K562 (cell line): ENCODE measurements around the gene TAS1R3. TPM values are rescaled to one million over a fixed set of nuclear protein-coding genes. Genes with fewer than 3 reads are reported as not detected.

Experiments
- ATAC-seq: fragments of 200-7000 bp; cut with Tn5 transposase; 3 replicates; pipeline ENCODE4 v1.9.1; 2020; ENCODE audit warnings: moderate library complexity
- BruUV-seq: library from RNA; stranded (reverse); fragments of 400-500 nt; replicated peaks from 2 replicates; lab custom pipeline; 2021; lab: Mats Ljungman, UMichigan
- CTCF ChIA-PET: fragments of 300-600 bp; formaldehyde crosslinking; extraction: SDS; loops from one replicate; lab custom pipeline; 2021; ENCODE audit warnings: low intra/inter-chr PET ratio; lab: Yijun Ruan, JAX
- POLR2A ChIA-PET: fragments of 300-600, 350-650 bp; sonication (Branson Sonifier 250); formaldehyde crosslinking; extraction: SDS; loops from one replicate; lab custom pipeline; 2021; ENCODE audit warnings: antibody characterized with exemption, inconsistent platforms; lab: Yijun Ruan, JAX
- DNase-seq, 4 experiments: peaks; one replicate each; pipeline versions ENCODE4 v3.0.0 to v3.0.0-alpha.2; 2011 to 2018; ENCODE audit warnings: low spot score in 3 of 4, mixed read lengths in 3 of 4; ENCODE audit errors: extremely low read depth in 1 of 4
- FAIRE-seq: peaks from 2 replicates; lab custom pipeline; 2011; peaks lifted over from hg19 to GRCh38; lab: Jason Lieb, UNC
- H2AFZ ChIP-seq: 2 replicates; pipeline ENCODE4 v1.6.0; 2011; ENCODE audit warnings: low read depth, low read length, control low read depth, inconsistent platforms
- H3K27ac ChIP-seq: fragments of 200-600 bp; 3 replicates; pipeline ENCODE4 v1.8.0; 2011; ENCODE audit warnings: low read depth, mild to moderate bottlenecking, control low read depth, inconsistent platforms, low read length, moderate library complexity, mixed read lengths; ENCODE audit errors: extremely low read depth
- H3K27me3 ChIP-seq, 2 experiments: fragments of 300-600 bp in 1 of 2; 2 replicates in 1 of 2; 3 replicates in 1 of 2; pipeline versions ENCODE4 v1.6.0 to v1.8.0; 2011; ENCODE audit warnings: inconsistent platforms in 2 of 2, low read length in 2 of 2, mild to moderate bottlenecking in 1 of 2, mixed read lengths in 1 of 2, moderate library complexity in 1 of 2; ENCODE audit not compliant: control insufficient read depth in 2 of 2, insufficient read depth in 2 of 2
- H3K36me3 ChIP-seq: fragments of 300-600 bp; 3 replicates; pipeline ENCODE4 v1.8.0; 2011; ENCODE audit warnings: mild to moderate bottlenecking, low read length, inconsistent platforms; ENCODE audit not compliant: control insufficient read depth, insufficient read depth
- H3K4me1 ChIP-seq, 2 experiments: fragments of 200-600 bp in 1 of 2; replicated peaks in 1 of 2; 2 replicates in 1 of 2; 3 replicates in 1 of 2; pipeline versions ENCODE4 v1.5.1 to v1.8.0; 2011; ENCODE audit warnings: inconsistent platforms in 2 of 2, low read length in 2 of 2, mild to moderate bottlenecking in 1 of 2, mixed read lengths in 1 of 2, moderate library complexity in 1 of 2; ENCODE audit not compliant: control insufficient read depth in 2 of 2, insufficient read depth in 2 of 2
- H3K4me2 ChIP-seq: 2 replicates; pipeline ENCODE4 v1.6.1; 2011; ENCODE audit warnings: low read length, control low read depth, inconsistent platforms, mixed read lengths; ENCODE audit not compliant: insufficient read depth
- H3K4me3 ChIP-seq: fragments of 200-600 bp; sonication (generic), shearing (Covaris generic); 2 replicates; pipeline ENCODE4 v1.5.1; 2016; ENCODE audit warnings: control low read depth, inconsistent platforms
- H3K79me2 ChIP-seq: fragments of 200-600 bp; 3 replicates; pipeline ENCODE4 v1.8.0; 2011; ENCODE audit warnings: low read length, inconsistent platforms; ENCODE audit not compliant: control insufficient read depth, insufficient read depth
- H3K9ac ChIP-seq, 2 experiments: 2 replicates each; pipeline versions ENCODE4 v1.6.0 to v1.6.1; 2011; ENCODE audit warnings: low read depth in 2 of 2, low read length in 2 of 2, control low read depth in 1 of 2, inconsistent platforms in 1 of 2, mild to moderate bottlenecking in 1 of 2, mixed read lengths in 1 of 2; ENCODE audit not compliant: insufficient read depth in 1 of 2
- H3K9me1 ChIP-seq: one replicate; pipeline ENCODE4 v1.6.0; 2011; ENCODE audit warnings: inconsistent platforms, mild to moderate bottlenecking, low read length, moderate library complexity; ENCODE audit not compliant: control insufficient read depth, insufficient read depth
- H3K9me3 ChIP-seq: replicated peaks from 2 replicates; pipeline ENCODE4 v1.5.1; 2011; ENCODE audit warnings: low read depth, low read length, inconsistent platforms; ENCODE audit not compliant: control insufficient read depth, insufficient read depth
- H4K20me1 ChIP-seq: replicated peaks from 2 replicates; pipeline ENCODE4 v1.6.1; 2011; ENCODE audit warnings: low read length, inconsistent platforms, mixed read lengths; ENCODE audit not compliant: control insufficient read depth, insufficient read depth
- SIX5 ChIP-seq, 2 experiments: IDR thresholded peaks; 2 replicates each; pipeline ENCODE4 v1.6.1; 2011; ENCODE audit warnings: low read length in 2 of 2, borderline replicate concordance in 1 of 2, low read depth in 1 of 2, mild to moderate bottlenecking in 1 of 2, moderate library complexity in 1 of 2; ENCODE audit not compliant: insufficient read depth in 1 of 2
- YBX1 ChIP-seq: fragments of 450-650 bp; IDR thresholded peaks from 2 replicates; pipeline ENCODE4 v1.7.1; 2016; ENCODE audit warnings: mild to moderate bottlenecking
- ZKSCAN1 ChIP-seq: fragments of 150-350 bp; IDR thresholded peaks from 2 replicates; pipeline ENCODE4 v1.6.1; 2016; ENCODE audit warnings: low read depth, low read length
- WGBS: fragments of 100-300 bp; shearing (Covaris generic); methylation state at CpG from one replicate; pipeline ENCODE4 v1.1.6; 2016; ENCODE audit warnings: low coverage, mixed read lengths; ENCODE audit not compliant: insufficient coverage; ENCODE audit errors: missing lambda C conversion rate; 5-methylcytosine and 5-hydroxymethylcytosine counted together
- in situ Hi-C: fragments of 300-500 bp; cut with MboI; formaldehyde crosslinking; loops from 4 replicates; pipeline ENCODE4 v1.15.0; 2018; ENCODE audit warnings: inconsistent platforms, mixed read lengths
- intact Hi-C: fragments of 100-400 bp; cut with micrococcal nuclease; formaldehyde crosslinking; loops from 2 replicates; pipeline ENCODE4 v1.14.2; 2022
- polyA plus RNA-seq, 8 experiments: library from polyadenylated mRNA; depleted of rRNA in 4 of 8; stranded (reverse) in 5 of 8; unstranded in 3 of 8; fragments of >200 nt; fragmentation: Nextera tagmentation in 2 of 8; fragmentation: Illumina TruSeq in 1 of 8; extraction: Ambion mirVana in 2 of 8; extraction: Trizol in 1 of 8; gene quantifications; 2 replicates each; pipeline versions ENCODE4 v1.2.1 to v1.2.3, GENCODE V29; 2011 to 2014; ENCODE audit warnings: inconsistent platforms in 1 of 8, missing spikeins in 1 of 8
- total RNA-seq, 7 experiments: library from RNA; depleted of rRNA in 6 of 7; stranded (reverse); fragments of >200 nt in 6 of 7; fragmentation: Illumina TruSeq in 2 of 7; extraction: Trizol in 2 of 7; gene quantifications; 2 replicates each; pipeline versions ENCODE4 v1.2.1 to v1.2.3, GENCODE V29; 2011 to 2021; ENCODE audit warnings: low replicate concordance in 1 of 7
- TF ChIP-seq, protein P1 (sequence below): sonication (generic); formaldehyde crosslinking; IDR thresholded peaks from 2 replicates; pipeline ENCODE4 v1.8.1; 2023; ENCODE audit warnings: mild to moderate bottlenecking, missing genetic modification reagents
- TF ChIP-seq, protein P2 (sequence below): fragments of 450-650 bp; formaldehyde crosslinking; IDR thresholded peaks from 2 replicates; pipeline ENCODE4 v1.4.0; 2020; ENCODE audit warnings: mild to moderate bottlenecking, mixed read lengths

The TAS1R3 gene
- total and polyA plus RNA-seq, 9 of the 15 experiments (the other 6 are each of a cell fraction or from before 2014, with no cell fraction given) = 0.07 to 0.13 TPM; not detected in 7

DNA sequence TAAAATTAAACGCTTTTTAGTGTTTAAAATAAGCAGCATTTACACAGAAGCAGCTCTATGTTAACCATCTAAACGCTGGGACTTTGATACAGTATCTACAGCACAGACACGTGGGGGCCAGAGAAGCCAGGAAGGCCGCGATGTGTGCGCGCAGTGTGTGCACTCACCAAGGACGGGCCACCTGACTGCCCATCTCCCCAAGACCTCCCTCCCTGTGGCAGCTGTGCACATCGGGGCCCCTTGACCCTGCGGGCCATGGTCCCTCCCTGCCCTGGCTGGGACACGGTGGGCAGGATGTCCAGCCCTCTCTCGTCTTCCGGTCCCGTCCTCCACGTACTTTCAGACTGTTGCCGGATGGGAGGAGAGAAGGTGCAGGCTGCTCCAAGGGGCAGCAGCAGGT is 4.2 kb downstream of the TAS1R3 start:
- Histone ChIP-seq H3K27ac (no peak overlapping the region), H3K9me1 (peaks cover 7% of the 10 kb centered on the region), H4K20me1 (peaks cover 16% of the 10 kb centered on the region; the same call in 1 of the 2 replicates), H3K4me2 (no peak overlapping the region), H3K4me3 (no peak overlapping the region), H3K27me3 (no peaks in the 10 kb centered on the region), H2AFZ (no peak overlapping the region), H3K79me2 (peaks cover 2% of the 10 kb centered on the region; the same call in 1 of the 3 replicates), H3K9me3 (no peaks in the 10 kb centered on the region; the same call in 1 of the 2 replicates), H3K9ac (peak overlapping the region in 1 of 2 experiments; percentile 55; a peak in 1 of 4 replicates), H3K4me1 (peaks cover 0 to 89% of the 10 kb centered on the region in 2 experiments; a peak in 2 of 5 replicates), H3K36me3 (peaks cover 57% of the 10 kb centered on the region; the same call in 2 of the 3 replicates)
- TF ChIP-seq ZKSCAN1 = peak; percentile 63
- TF ChIP-seq YBX1 = no peak
- WGBS = 78% methylated on average over 16 of the region's 16 CpGs
- ChIA-PET CTCF (no interaction called here), POLR2A (interaction anchor here (0.5 to 2.1 kb wide), 9 partner anchors 8 to 118 kb away, joined by 3 to 8 read pairs (median 5); partner anchors contain the start of gene CCNL2)
- ATAC-seq (no peak), DNase-seq (no peak), FAIRE-seq (no peak)
- BruUV-seq = TSS peak; percentile 51
- in situ Hi-C loops (no loop called here), intact Hi-C loops (no loop called here)

DNA sequence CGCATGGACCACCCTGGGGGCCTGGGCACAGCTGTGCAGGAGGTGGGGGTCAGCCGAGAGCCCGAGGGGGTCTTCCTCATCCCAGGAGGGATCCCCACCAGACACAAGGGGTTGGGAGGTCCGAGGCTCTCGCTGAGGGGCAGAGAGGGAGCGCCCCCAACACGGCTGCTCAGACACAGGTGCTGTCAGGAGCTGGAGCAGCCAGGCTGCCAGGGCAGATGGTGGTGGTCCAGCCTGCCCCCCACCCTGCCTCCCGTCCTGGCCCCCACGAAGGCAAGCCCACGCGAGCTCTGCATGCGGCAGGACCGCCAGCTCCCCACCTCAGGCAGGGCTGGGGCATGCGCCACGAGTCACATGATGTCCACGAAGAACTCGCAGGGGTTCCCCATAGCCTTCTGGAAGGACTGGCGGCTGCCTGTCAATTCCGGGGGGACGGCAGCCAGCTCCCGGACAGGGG is 4.7 kb downstream of the TAS1R3 start:
- H4K20me1 ChIP-seq = peaks cover 20% of the 10 kb centered on the region; the same call in 1 of the 2 replicates
- intact Hi-C loops = no loop called here
- H3K27ac ChIP-seq = no peak overlapping the region
- no peak for DNase-seq
- no peak overlapping the region; a peak in 1 of 4 replicates for H3K9ac ChIP-seq
- peaks cover 63% of the 10 kb centered on the region; the same call in 2 of the 3 replicates for H3K36me3 ChIP-seq
- TF ChIP-seq, protein P1, sequence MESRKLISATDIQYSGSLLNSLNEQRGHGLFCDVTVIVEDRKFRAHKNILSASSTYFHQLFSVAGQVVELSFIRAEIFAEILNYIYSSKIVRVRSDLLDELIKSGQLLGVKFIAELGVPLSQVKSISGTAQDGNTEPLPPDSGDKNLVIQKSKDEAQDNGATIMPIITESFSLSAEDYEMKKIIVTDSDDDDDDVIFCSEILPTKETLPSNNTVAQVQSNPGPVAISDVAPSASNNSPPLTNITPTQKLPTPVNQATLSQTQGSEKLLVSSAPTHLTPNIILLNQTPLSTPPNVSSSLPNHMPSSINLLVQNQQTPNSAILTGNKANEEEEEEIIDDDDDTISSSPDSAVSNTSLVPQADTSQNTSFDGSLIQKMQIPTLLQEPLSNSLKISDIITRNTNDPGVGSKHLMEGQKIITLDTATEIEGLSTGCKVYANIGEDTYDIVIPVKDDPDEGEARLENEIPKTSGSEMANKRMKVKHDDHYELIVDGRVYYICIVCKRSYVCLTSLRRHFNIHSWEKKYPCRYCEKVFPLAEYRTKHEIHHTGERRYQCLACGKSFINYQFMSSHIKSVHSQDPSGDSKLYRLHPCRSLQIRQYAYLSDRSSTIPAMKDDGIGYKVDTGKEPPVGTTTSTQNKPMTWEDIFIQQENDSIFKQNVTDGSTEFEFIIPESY (CRISPR knock-in tag) = peak; percentile 81
- TF ChIP-seq, protein P2, sequence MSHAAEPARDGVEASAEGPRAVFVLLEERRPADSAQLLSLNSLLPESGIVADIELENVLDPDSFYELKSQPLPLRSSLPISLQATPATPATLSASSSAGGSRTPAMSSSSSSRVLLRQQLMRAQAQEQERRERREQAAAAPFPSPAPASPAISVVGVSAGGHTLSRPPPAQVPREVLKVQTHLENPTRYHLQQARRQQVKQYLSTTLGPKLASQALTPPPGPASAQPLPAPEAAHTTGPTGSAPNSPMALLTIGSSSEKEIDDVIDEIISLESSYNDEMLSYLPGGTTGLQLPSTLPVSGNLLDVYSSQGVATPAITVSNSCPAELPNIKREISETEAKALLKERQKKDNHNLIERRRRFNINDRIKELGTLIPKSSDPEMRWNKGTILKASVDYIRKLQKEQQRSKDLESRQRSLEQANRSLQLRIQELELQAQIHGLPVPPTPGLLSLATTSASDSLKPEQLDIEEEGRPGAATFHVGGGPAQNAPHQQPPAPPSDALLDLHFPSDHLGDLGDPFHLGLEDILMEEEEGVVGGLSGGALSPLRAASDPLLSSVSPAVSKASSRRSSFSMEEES (CRISPR knock-in tag) = peak; percentile 60
- TF ChIP-seq SIX5 (IDR thresholded peaks at IDR 0.05; ENCODE audit: borderline replicate concordance in 1 of 2, insufficient read depth in 1 of 2, low read depth in 1 of 2, low read length in 2 of 2) = no peak
- TF ChIP-seq, all 486 proteins: peak for 2
- no peak overlapping the region for H2AFZ ChIP-seq
- FAIRE-seq (no peak), ATAC-seq (no peak)
- no peaks in the 10 kb centered on the region; the same call in 1 of the 2 replicates for H3K9me3 ChIP-seq
- peaks cover 7% of the 10 kb centered on the region for H3K9me1 ChIP-seq
- no peak overlapping the region for H3K4me3 ChIP-seq
- H3K4me2 ChIP-seq = no peak overlapping the region
- peaks cover 2% of the 10 kb centered on the region; the same call in 1 of the 3 replicates for H3K79me2 ChIP-seq
- in situ Hi-C loops = no loop called here
- no peaks in the 10 kb centered on the region for H3K27me3 ChIP-seq
- WGBS = 94% methylated on average over 19 of the region's 21 CpGs
- peaks cover 0 to 87% of the 10 kb centered on the region in 2 experiments; a peak in 2 of 5 replicates for H3K4me1 ChIP-seq
- BruUV-seq = no TSS peak
- POLR2A ChIA-PET = interaction anchor here (0.6 to 2.1 kb wide), 6 partner anchors 8 to 119 kb away, joined by 3 to 8 read pairs (median 4); no protein-coding TSS in a partner anchor
- CTCF ChIA-PET = no interaction called here
